Measurements from ENCODE around the gene DEDD. TPM values are rescaled to one million over a fixed set of nuclear protein-coding genes. Genes with fewer than 3 reads are reported as not detected.

DEDD gene
- total RNA-seq, 4 donors from 2014 or later = 4.4 to 42.2 (median 36.1) TPM

DNA sequence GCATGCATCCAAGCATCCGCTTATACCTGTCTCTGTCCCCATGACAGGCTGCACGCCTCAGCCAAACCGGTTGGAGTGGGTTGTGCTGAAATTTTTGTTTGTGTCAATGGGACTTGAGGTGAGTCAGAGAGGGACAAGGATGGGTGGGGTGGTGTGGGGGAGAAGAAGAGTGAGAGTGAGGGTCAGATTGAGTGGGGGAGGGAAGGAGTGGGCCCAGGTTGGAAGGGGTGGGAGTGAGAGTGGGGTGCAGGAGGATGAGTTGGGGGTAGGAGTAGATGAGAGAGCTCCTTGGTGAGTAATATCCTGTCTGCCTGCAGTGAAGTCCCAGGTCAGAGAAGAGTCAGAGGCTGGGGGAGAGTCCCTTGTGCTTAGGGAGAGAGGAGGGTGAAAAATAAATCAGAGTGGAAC lies 39.8 kb downstream of the DEDD start:
- no peaks in the 10 kb centered on the region for H3K36me3 ChIP-seq
- no peak for DNase-seq
- H3K27ac ChIP-seq = no peak overlapping the region
- no peaks in the 10 kb centered on the region for H3K27me3 ChIP-seq
- H3K4me1 ChIP-seq = no peaks in the 10 kb centered on the region
- TF ChIP-seq POLR2A (IDR thresholded peaks at IDR 0.05) = no peak
- TF ChIP-seq, protein P1, sequence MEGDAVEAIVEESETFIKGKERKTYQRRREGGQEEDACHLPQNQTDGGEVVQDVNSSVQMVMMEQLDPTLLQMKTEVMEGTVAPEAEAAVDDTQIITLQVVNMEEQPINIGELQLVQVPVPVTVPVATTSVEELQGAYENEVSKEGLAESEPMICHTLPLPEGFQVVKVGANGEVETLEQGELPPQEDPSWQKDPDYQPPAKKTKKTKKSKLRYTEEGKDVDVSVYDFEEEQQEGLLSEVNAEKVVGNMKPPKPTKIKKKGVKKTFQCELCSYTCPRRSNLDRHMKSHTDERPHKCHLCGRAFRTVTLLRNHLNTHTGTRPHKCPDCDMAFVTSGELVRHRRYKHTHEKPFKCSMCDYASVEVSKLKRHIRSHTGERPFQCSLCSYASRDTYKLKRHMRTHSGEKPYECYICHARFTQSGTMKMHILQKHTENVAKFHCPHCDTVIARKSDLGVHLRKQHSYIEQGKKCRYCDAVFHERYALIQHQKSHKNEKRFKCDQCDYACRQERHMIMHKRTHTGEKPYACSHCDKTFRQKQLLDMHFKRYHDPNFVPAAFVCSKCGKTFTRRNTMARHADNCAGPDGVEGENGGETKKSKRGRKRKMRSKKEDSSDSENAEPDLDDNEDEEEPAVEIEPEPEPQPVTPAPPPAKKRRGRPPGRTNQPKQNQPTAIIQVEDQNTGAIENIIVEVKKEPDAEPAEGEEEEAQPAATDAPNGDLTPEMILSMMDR (IDR thresholded peaks at IDR 0.05) = no peak
- intact Hi-C loops (cut with DNase I; ENCODE audit: low total_unique reads) = no loop called here
- no peak overlapping the region for H3K4me3 ChIP-seq
- H3K9me3 ChIP-seq = no peaks in the 10 kb centered on the region

DNA sequence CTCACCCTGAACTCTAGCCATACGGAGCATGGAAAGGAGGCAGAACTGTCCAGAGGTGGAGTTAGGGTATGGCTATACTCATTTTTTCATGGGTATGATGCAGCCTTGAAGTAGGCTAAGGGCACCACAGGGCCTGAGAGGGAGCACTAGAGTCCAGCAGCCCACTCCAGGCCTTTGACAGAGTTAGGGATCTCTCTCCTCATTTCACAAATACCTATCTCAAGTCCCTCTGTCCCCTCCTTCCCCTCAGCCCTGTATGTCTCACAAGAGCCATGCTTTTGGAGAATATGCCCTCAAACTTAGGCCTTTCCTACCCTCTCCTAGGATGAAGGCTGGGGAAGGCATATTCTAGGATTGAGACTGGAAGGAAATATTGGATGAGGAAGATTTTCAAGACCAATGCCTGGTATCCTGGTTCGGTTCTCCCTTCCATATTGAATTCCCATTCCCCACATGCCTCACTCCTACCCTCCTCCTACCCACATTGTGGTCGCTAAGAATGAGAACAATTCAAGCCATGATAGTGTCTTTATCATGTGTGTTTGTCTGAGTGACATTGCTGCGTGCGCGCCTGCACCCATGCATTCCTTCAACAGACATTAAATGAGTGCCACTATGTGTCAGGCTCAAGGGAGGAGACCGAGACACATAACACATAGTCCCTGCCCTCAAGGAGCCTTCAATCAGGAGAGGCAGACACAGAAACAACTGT lies 40.5 kb downstream of the DEDD start:
- intact Hi-C loops (cut with DNase I; ENCODE audit: low total_unique reads) = no loop called here
- Histone ChIP-seq H3K27ac (no peak overlapping the region), H3K27me3 (no peaks in the 10 kb centered on the region), H3K4me3 (no peak overlapping the region), H3K36me3 (no peaks in the 10 kb centered on the region), H3K4me1 (no peaks in the 10 kb centered on the region), H3K9me3 (no peaks in the 10 kb centered on the region)
- TF ChIP-seq, protein P1 (IDR thresholded peaks at IDR 0.05) = no peak
- no peak for TF ChIP-seq POLR2A (IDR thresholded peaks at IDR 0.05)
- no peak for DNase-seq

DNA sequence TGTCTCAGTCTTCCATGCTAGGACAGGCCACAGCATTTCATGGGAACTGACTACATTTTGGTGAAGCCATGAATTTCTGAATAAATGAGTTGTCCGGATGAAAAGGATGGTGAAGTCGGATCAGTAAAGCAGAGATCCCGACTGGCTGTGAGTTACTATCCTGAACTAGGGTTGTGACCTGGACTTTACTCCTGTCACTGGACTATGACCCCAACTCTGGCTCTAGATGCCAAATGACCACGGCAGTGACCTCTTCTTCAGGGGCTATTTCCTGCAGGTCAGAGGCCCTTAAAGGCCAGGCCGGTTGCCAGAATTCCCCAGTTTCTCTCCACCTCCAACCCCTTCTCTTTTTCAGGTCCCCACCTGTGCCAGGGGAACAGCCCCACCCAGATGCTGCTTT lies 41.4 kb downstream of the DEDD start:
- no peak overlapping the region for H3K4me3 ChIP-seq
- H3K36me3 ChIP-seq = no peaks in the 10 kb centered on the region
- intact Hi-C loops (cut with DNase I; ENCODE audit: low total_unique reads) = no loop called here
- DNase-seq = no peak
- H3K4me1 ChIP-seq = no peaks in the 10 kb centered on the region
- no peak overlapping the region for H3K27ac ChIP-seq
- TF ChIP-seq, protein P1 (IDR thresholded peaks at IDR 0.05) = no peak
- no peak for TF ChIP-seq POLR2A (IDR thresholded peaks at IDR 0.05)
- no peaks in the 10 kb centered on the region for H3K9me3 ChIP-seq
- H3K27me3 ChIP-seq = no peaks in the 10 kb centered on the region

DNA sequence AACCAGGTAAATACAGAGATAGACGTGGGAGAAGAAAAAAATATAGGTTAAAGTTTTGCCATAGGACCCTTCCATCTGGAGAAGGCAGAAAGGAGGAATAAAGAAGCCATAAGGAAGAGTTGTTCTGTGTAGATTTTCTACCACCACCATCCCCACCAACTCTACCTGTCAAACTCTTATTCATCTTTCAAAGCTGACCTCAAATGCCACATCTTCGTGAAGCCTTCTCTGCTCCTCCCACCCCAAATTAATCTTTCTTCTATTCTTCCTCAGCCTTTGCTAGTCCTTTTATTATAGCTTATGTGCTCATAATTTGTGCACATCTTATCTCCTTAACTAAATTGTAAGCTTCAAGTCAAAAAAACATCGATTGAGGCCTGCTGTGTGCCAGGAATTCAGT lies 41.9 kb downstream of the DEDD start:
- no peak overlapping the region for H3K4me3 ChIP-seq
- H3K9me3 ChIP-seq = no peaks in the 10 kb centered on the region
- DNase-seq = no peak
- no peaks in the 10 kb centered on the region for H3K27me3 ChIP-seq
- intact Hi-C loops (cut with DNase I; ENCODE audit: low total_unique reads) = no loop called here
- TF ChIP-seq, protein P1 (IDR thresholded peaks at IDR 0.05) = no peak
- no peak for TF ChIP-seq POLR2A (IDR thresholded peaks at IDR 0.05)
- no peak overlapping the region for H3K27ac ChIP-seq
- no peaks in the 10 kb centered on the region for H3K4me1 ChIP-seq
- H3K36me3 ChIP-seq = no peaks in the 10 kb centered on the region

DNA sequence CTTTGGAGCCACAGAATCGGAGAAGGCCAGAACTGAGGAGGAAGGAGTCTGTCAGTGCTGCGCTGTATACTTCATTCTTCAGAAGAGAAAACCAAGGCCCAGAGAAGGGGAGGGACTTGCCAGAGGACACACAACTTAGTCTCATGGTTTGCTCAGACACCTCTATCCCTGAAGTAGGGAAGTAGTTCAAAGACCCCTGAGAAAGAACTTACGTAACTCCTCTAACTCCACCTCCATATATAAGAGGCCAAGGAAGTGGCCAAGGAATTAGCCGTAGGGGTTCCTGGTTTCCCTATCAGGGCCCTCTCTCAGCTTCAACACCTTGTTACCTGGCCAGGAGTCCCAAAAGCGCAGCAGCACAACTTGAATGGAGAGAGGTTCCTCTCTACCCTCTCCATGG lies 42.5 kb downstream of the DEDD start:
- intact Hi-C loops (cut with DNase I; ENCODE audit: low total_unique reads) = no loop called here
- Histone ChIP-seq H3K4me1 (no peaks in the 10 kb centered on the region), H3K9me3 (no peaks in the 10 kb centered on the region), H3K27ac (no peak overlapping the region), H3K4me3 (no peak overlapping the region), H3K27me3 (no peaks in the 10 kb centered on the region), H3K36me3 (no peaks in the 10 kb centered on the region)
- TF ChIP-seq POLR2A (IDR thresholded peaks at IDR 0.05) = no peak
- TF ChIP-seq, protein P1 (IDR thresholded peaks at IDR 0.05) = no peak
- no peak for DNase-seq

Measured in uterus (tissue), 4 donors.